AG04449 (cell line): ENCODE measurements around the gene SMARCD1.
A peak's percentile ranks its signal among the peaks of the same experiment; 100 is the strongest.

Experiments
- CTCF ChIA-PET: fragments of 350-600 bp; formaldehyde crosslinking; extraction: SDS; loops from one replicate; lab custom pipeline; 2021; ENCODE audit warnings: antibody characterized with exemption; lab: Yijun Ruan, JAX
- POLR2A ChIA-PET: fragments of 400-600, 350-600 bp; formaldehyde crosslinking; extraction: SDS; loops from one replicate; lab custom pipeline; 2020; ENCODE audit warnings: antibody characterized with exemption, inconsistent platforms; lab: Yijun Ruan, JAX
- DNase-seq: peaks from one replicate; pipeline ENCODE4 v3.0.0-alpha.2; 2010; ENCODE audit warnings: low read depth, low spot score
- H3K4me3 ChIP-seq: 2 replicates; pipeline ENCODE4 v1.5.1; 2011; ENCODE audit warnings: low read depth, mild to moderate bottlenecking, control low read depth, low read length
- TF ChIP-seq, protein P1 (sequence below): IDR thresholded peaks from one replicate; pipeline ENCODE4 v1.5.1; 2011; ENCODE audit warnings: mild to moderate bottlenecking, moderate library complexity, low read length, control low read depth, inconsistent platforms; ENCODE audit not compliant: insufficient read depth; ENCODE audit errors: missing control alignments

The SMARCD1 gene

DNA sequence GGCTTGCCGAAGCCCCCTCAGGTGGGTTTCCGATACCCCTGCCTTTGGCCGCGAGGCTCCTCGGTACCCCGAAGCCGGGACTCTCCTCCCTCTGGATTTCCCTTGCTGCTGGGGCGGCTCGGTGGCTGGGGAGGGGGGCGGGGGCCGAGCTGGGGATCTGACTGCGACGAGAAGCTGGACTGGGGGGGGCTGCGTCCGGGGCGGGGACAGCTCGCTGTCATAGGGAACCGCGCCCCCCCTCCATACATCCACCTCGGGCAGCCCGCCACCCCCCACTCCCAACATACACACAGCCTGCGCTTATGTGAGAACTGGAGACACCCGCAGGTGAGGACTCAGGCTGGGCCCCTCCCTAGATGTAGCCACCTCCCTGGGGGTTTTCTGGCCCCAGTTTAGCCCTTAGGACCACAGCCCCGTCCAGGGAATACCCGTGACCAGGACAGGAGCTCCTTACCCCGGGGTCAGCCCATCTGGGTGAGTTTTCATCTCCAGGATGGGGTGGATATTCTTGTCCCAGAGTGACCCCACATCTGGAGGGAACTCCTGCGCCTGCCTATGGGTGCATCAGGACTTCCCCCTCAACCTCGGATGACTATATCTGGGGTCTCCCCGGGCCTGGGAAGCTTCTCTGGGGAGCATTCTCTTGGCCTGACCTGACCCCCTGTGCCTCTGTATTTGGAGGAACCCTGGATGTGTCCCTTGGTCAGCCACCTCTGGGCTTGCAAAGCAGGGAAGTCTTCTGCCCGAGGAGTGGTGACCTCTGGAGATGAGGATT, 27.1 kb upstream of the SMARCD1 start:
- TF ChIP-seq, protein P1, sequence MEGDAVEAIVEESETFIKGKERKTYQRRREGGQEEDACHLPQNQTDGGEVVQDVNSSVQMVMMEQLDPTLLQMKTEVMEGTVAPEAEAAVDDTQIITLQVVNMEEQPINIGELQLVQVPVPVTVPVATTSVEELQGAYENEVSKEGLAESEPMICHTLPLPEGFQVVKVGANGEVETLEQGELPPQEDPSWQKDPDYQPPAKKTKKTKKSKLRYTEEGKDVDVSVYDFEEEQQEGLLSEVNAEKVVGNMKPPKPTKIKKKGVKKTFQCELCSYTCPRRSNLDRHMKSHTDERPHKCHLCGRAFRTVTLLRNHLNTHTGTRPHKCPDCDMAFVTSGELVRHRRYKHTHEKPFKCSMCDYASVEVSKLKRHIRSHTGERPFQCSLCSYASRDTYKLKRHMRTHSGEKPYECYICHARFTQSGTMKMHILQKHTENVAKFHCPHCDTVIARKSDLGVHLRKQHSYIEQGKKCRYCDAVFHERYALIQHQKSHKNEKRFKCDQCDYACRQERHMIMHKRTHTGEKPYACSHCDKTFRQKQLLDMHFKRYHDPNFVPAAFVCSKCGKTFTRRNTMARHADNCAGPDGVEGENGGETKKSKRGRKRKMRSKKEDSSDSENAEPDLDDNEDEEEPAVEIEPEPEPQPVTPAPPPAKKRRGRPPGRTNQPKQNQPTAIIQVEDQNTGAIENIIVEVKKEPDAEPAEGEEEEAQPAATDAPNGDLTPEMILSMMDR, result no peak
- DNase-seq, result no peak
- ChIA-PET CTCF (interaction anchor here (1.0 to 22.9 kb wide), 6 partner anchors 9 to 191 kb away, joined by 5 to 1042 read pairs (median 24); partner anchors contain the start of genes AQP5 and AQP6), POLR2A (no interaction called here)
- peak overlapping the region; percentile 74 for H3K4me3 ChIP-seq

DNA sequence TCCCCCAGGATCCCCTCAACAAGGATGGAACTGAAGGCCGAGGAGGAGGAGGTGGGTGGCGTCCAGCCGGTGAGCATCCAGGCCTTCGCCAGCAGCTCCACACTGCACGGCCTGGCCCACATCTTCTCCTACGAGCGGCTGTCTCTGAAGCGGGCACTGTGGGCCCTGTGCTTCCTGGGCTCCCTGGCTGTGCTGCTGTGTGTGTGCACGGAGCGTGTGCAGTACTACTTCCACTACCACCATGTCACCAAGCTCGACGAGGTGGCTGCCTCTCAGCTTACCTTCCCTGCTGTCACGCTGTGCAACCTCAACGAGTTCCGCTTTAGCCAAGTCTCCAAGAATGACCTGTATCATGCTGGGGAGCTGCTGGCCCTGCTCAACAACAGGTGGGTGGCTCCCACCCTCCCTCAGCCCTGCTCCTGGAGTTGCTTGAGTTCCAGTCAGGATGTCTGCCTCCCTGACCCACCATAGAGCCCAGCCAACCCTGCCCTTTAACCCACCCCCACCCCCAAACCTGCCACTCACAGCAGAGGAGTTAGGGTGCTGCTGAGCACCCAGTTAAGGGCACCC, 26.3 kb upstream of the SMARCD1 start:
- DNase-seq, result no peak
- CTCF ChIA-PET, result interaction anchor here (1.0 to 22.9 kb wide), 7 partner anchors 9 to 192 kb away, joined by 5 to 1042 read pairs (median 18); partner anchors contain the start of genes AQP5 and AQP6
- POLR2A ChIA-PET, result no interaction called here
- TF ChIP-seq, protein P1, result no peak
- H3K4me3 ChIP-seq, result peak overlapping the region; percentile 1; the same call in 1 of the 2 replicates

GRCh38 chr12:50059440-50060119, 25.6 kb upstream of the SMARCD1 start:
- TF ChIP-seq, protein P1, result no peak

DNA sequence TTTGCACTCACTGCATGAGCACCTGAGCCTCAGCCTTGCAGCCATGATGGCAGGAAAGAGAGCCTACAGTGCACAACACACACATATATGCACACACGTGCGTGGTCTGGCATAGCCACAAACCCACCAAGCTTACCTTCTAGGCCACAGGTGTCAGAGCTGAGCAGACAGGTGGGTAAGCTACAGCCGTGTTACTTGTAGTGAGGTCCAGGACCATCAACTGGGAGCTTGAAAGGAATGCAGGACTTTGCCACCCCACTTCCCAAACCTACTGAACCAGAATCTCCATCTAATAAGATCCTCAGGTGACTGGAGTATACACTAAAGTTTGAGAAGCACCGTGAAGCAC, 25.0 kb upstream of the SMARCD1 start:
- TF ChIP-seq, protein P1, result no peak
- H3K4me3 ChIP-seq, result no peak overlapping the region
- POLR2A ChIA-PET, result no interaction called here
- CTCF ChIA-PET, result interaction anchor here (0.7 to 22.9 kb wide), 9 partner anchors 7 to 193 kb away, joined by 3 to 1042 read pairs (median 10); partner anchors contain the start of genes AQP5 and AQP6
- no peak for DNase-seq

More at GRCh38 chr12:50059440-50060119, 25.6 kb upstream of the SMARCD1 start:
- DNase-seq, result no peak
- H3K4me3 ChIP-seq, result no peak overlapping the region
- POLR2A ChIA-PET, result no interaction called here
- CTCF ChIA-PET, result interaction anchor here (0.7 to 22.9 kb wide), 8 partner anchors 8 to 192 kb away, joined by 3 to 1042 read pairs (median 14); partner anchors contain the start of genes AQP5 and AQP6

- H3K4me3 ChIP-seq, result no peak overlapping the region
- TF ChIP-seq, protein P1, result no peak
- no peak for DNase-seq
- CTCF ChIA-PET, result interaction anchor here (0.9 to 22.9 kb wide), 6 partner anchors 9 to 115 kb away, joined by 5 to 1042 read pairs (median 25); partner anchors contain the start of genes AQP5 and AQP6
- POLR2A ChIA-PET, result no interaction called here
Observed at GRCh38 chr12:50061171-50061570, 24.0 kb upstream of the SMARCD1 start.
